Measurements from ENCODE around the gene FOSL2.

Gene FOSL2

GRCh38 chr2:28449488-28450395 is 57.1 kb downstream of the FOSL2 start:
- Mint-ChIP-seq H3K36me3 (ENCODE audit: low read depth) (no peaks in the 10 kb centered on the region), H3K9me3 (no peaks in the 10 kb centered on the region), H3K4me3 (peak overlapping the region; percentile 47), H3K27me3 (no peaks in the 10 kb centered on the region), H3K4me1 (ENCODE audit: low read depth) (peaks cover 81% of the 10 kb centered on the region), H3K27ac (peak overlapping the region; percentile 92)
- intact Hi-C loops (cut with micrococcal nuclease) = loop anchor here (2.0 to 5.0 kb wide), 4 partner anchors 42 to 697 kb away; partner anchors contain the start of genes BABAM2 and RBKS

GRCh38 chr2:28450901-28451565 is 58.4 kb downstream of the FOSL2 start:
- Mint-ChIP-seq H3K27me3 (no peaks in the 10 kb centered on the region), H3K27ac (peak overlapping the region; percentile 92), H3K9me3 (no peaks in the 10 kb centered on the region), H3K36me3 (ENCODE audit: low read depth) (no peaks in the 10 kb centered on the region), H3K4me1 (ENCODE audit: low read depth) (peaks cover 70% of the 10 kb centered on the region), H3K4me3 (no peak overlapping the region)
- intact Hi-C loops (cut with micrococcal nuclease) = loop anchor here (5.0 kb wide), 2 partner anchors 44 to 699 kb away; no protein-coding TSS in a partner anchor

DNA sequence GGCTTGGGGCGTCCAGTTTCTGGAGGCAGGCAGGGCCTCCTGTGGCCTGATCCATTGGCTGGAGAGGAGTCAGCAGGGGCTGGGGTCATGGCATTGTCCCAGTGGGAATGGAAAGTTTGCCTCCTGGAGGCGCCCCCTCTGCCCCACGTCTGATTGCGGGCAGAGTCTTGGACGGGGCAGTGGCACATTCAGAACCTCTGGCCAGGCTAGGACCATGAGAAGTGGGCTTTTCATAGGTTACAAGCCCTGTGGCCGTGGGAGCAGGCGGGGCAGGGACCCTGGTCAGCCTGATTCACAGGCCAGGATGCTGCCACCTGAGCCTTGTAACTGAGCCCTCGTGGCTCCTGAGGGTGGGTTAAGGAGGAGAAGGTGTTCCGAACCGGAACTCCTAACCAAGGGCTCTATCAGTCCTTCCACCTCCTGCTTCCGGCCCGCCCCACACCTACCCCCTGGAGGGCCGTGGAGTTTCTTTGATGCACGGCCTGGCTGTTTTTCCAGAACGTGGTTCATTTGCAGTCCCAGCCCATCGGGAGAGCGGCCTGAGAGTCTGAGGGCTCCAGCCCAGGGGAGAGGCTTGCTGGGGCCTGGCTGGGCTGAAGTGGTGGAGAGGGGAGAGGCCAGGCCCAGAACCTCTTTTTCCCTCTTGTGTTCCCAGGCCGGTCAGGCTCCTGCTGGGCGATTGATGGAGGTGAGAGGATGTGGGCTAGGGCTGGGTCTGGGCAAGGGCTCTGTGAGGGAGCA is 59.3 kb downstream of the FOSL2 start:
- Mint-ChIP-seq H3K36me3 (ENCODE audit: low read depth) (no peaks in the 10 kb centered on the region), H3K27me3 (no peaks in the 10 kb centered on the region), H3K9me3 (no peaks in the 10 kb centered on the region), H3K4me3 (no peak overlapping the region), H3K27ac (no peak overlapping the region), H3K4me1 (ENCODE audit: low read depth) (peaks cover 62% of the 10 kb centered on the region)
- intact Hi-C loops (cut with micrococcal nuclease) = loop anchor here (5.0 kb wide), 2 partner anchors 45 to 700 kb away; no protein-coding TSS in a partner anchor

GRCh38 chr2:28452534-28453081 is 60.0 kb downstream of the FOSL2 start:
- Mint-ChIP-seq H3K4me3 (no peak overlapping the region), H3K27ac (no peak overlapping the region), H3K27me3 (no peaks in the 10 kb centered on the region), H3K9me3 (no peaks in the 10 kb centered on the region), H3K4me1 (ENCODE audit: low read depth) (peaks cover 56% of the 10 kb centered on the region), H3K36me3 (ENCODE audit: low read depth) (no peaks in the 10 kb centered on the region)
- intact Hi-C loops (cut with micrococcal nuclease) = loop anchor here (5.0 kb wide), 2 partner anchors 45 to 700 kb away; no protein-coding TSS in a partner anchor

GRCh38 chr2:28453396-28453795 is 60.7 kb downstream of the FOSL2 start:
- H3K27me3 Mint-ChIP-seq = no peaks in the 10 kb centered on the region
- peaks cover 54% of the 10 kb centered on the region for H3K4me1 Mint-ChIP-seq (ENCODE audit: low read depth)
- intact Hi-C loops (cut with micrococcal nuclease) = loop anchor here (5.0 kb wide), 2 partner anchors 46 to 701 kb away; no protein-coding TSS in a partner anchor
- H3K4me3 Mint-ChIP-seq = no peak overlapping the region
- peak overlapping the region; percentile 42 for H3K27ac Mint-ChIP-seq
- H3K9me3 Mint-ChIP-seq = no peaks in the 10 kb centered on the region
- H3K36me3 Mint-ChIP-seq (ENCODE audit: low read depth) = no peaks in the 10 kb centered on the region

DNA sequence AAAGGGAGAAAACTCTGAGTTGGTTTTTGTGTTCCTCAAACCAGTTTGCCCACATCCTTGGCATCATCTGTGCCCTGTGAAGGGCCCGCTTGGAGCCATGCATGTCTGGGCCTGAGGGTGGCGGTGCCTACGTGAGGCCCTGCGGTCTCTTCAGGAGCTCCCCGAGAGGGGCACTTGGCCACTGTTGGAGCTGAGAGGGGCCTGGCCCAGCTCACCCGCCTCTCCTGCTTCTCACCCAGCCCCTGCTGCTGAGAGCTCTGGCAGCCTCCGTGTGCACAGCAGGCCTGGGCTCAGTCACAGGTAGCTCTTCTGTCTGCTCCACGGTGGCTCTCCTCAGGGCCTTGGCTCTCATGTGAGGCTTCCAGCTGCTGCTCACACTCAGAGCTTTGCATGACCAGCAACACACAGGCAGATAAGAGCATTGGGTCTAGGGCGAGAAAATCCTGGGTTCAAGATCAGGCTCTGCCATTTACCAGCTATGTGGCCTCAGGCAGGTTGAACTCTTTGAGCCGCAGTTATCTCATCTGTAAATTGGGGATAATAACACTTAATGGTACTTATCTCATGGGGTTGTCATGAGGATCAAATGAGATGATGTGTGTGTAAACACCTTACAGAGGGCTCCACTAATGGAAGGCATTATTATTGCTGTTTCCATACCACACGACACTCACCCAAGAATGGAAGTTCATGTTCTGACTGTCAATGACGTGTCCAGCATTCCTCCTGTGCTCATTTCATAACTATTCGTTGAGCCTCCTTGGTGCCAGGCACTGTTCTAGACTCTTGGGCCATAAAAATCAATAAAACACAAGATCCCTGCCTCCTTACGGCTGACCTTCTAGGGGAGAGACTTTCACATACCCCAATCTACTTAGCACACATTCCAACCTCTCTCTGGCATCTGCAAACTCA is 61.6 kb downstream of the FOSL2 start:
- Mint-ChIP-seq H3K27me3 (no peaks in the 10 kb centered on the region), H3K36me3 (ENCODE audit: low read depth) (no peaks in the 10 kb centered on the region), H3K4me1 (ENCODE audit: low read depth) (peaks cover 45% of the 10 kb centered on the region), H3K9me3 (no peaks in the 10 kb centered on the region), H3K27ac (peak overlapping the region; percentile 42), H3K4me3 (no peak overlapping the region)
- intact Hi-C loops (cut with micrococcal nuclease) = loop anchor here (5.0 kb wide), 2 partner anchors 47 to 702 kb away; no protein-coding TSS in a partner anchor

- no peak overlapping the region for H3K4me3 Mint-ChIP-seq
- H3K4me1 Mint-ChIP-seq (ENCODE audit: low read depth) = peaks cover 26% of the 10 kb centered on the region
- no peak overlapping the region for H3K27ac Mint-ChIP-seq
- H3K27me3 Mint-ChIP-seq = no peaks in the 10 kb centered on the region
- peaks cover 3% of the 10 kb centered on the region for H3K36me3 Mint-ChIP-seq (ENCODE audit: low read depth)
- intact Hi-C loops (cut with micrococcal nuclease) = no loop called here
- H3K9me3 Mint-ChIP-seq = peaks cover 4% of the 10 kb centered on the region
Measured at GRCh38 chr2:28457237-28457636, 64.6 kb downstream of the FOSL2 start.

DNA sequence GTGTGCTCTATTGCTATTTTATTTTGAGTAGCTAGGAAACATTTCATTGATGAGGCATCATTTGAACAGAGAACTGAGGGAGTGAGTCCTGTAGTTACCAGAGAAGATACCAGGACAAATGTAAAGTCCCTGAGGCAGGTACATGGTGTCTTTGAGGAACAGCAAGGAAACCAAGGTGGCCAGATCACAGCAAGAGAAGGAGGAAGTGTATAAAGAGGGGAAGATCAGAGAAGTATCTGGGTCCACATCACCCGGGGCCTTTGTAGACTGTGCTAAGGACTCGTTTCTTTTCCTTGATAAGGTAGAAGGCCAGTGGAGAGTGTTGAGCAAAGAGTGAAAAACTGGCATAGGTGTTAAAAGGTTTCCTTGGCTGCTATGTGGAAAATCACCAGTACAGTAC is 68.4 kb downstream of the FOSL2 start:
- peaks cover 45% of the 10 kb centered on the region for H3K4me1 Mint-ChIP-seq (ENCODE audit: low read depth)
- H3K9me3 Mint-ChIP-seq = peaks cover 9% of the 10 kb centered on the region
- intact Hi-C loops (cut with micrococcal nuclease) = no loop called here
- peaks cover 7% of the 10 kb centered on the region for H3K36me3 Mint-ChIP-seq (ENCODE audit: low read depth)
- no peak overlapping the region for H3K27ac Mint-ChIP-seq
- H3K27me3 Mint-ChIP-seq = no peaks in the 10 kb centered on the region
- H3K4me3 Mint-ChIP-seq = no peak overlapping the region

GRCh38 chr2:28462122-28462521 is 69.5 kb downstream of the FOSL2 start:
- Mint-ChIP-seq H3K9me3 (peaks cover 9% of the 10 kb centered on the region), H3K36me3 (ENCODE audit: low read depth) (peaks cover 7% of the 10 kb centered on the region), H3K4me1 (ENCODE audit: low read depth) (peaks cover 55% of the 10 kb centered on the region), H3K27ac (no peak overlapping the region), H3K4me3 (no peak overlapping the region), H3K27me3 (no peaks in the 10 kb centered on the region)
- intact Hi-C loops (cut with micrococcal nuclease) = no loop called here

- Mint-ChIP-seq H3K27ac (peak overlapping the region; percentile 5), H3K9me3 (peaks cover 9% of the 10 kb centered on the region), H3K27me3 (no peaks in the 10 kb centered on the region), H3K36me3 (ENCODE audit: low read depth) (peaks cover 7% of the 10 kb centered on the region), H3K4me3 (no peak overlapping the region), H3K4me1 (ENCODE audit: low read depth) (peaks cover 59% of the 10 kb centered on the region)
- intact Hi-C loops (cut with micrococcal nuclease) = no loop called here
Measured at GRCh38 chr2:28463211-28463816, 70.7 kb downstream of the FOSL2 start.

- H3K27me3 Mint-ChIP-seq = no peaks in the 10 kb centered on the region
- H3K9me3 Mint-ChIP-seq = peaks cover 9% of the 10 kb centered on the region
- peak overlapping the region; percentile 3 for H3K4me3 Mint-ChIP-seq
- intact Hi-C loops (cut with micrococcal nuclease) = no loop called here
- peaks cover 64% of the 10 kb centered on the region for H3K4me1 Mint-ChIP-seq (ENCODE audit: low read depth)
- peaks cover 7% of the 10 kb centered on the region for H3K36me3 Mint-ChIP-seq (ENCODE audit: low read depth)
- H3K27ac Mint-ChIP-seq = peak overlapping the region; percentile 5
Measured at GRCh38 chr2:28463893-28464292, 71.2 kb downstream of the FOSL2 start.

GRCh38 chr2:28465148-28465885 is 72.7 kb downstream of the FOSL2 start:
- Mint-ChIP-seq H3K9me3 (peaks cover 9% of the 10 kb centered on the region), H3K36me3 (ENCODE audit: low read depth) (peaks cover 7% of the 10 kb centered on the region), H3K4me3 (no peak overlapping the region), H3K4me1 (ENCODE audit: low read depth) (peaks cover 79% of the 10 kb centered on the region), H3K27ac (no peak overlapping the region), H3K27me3 (no peaks in the 10 kb centered on the region)
- intact Hi-C loops (cut with micrococcal nuclease) = no loop called here

Measured in dendritic cell treated with granulocyte-macrophage colony-stimulating factor and Interleukin-4, amounts not matched to agents 40 ng/mL and 50 ng/mL, for 4 days (primary cell).